HepG2 (cell line): ENCODE measurements around the gene GLDC.

Experiments used
- CTCF ChIP-seq: sonication (generic); formaldehyde crosslinking; IDR thresholded peaks from 2 replicates; pipeline ENCODE4 v1.5.0; 2020; ENCODE audit warnings: mild to moderate bottlenecking, missing genetic modification reagents, moderate library complexity
- MAZ ChIP-seq, 2 experiments: sonication (generic) in 1 of 2; formaldehyde crosslinking in 1 of 2; IDR thresholded peaks; 2 replicates each; pipeline versions ENCODE4 v1.5.0 to v1.6.1; 2012 to 2020; ENCODE audit warnings: low read depth in 2 of 2, mild to moderate bottlenecking in 2 of 2, borderline replicate concordance in 1 of 2, improper control_type of control experiment in 1 of 2, low read length in 1 of 2, missing genetic modification reagents in 1 of 2, moderate library complexity in 1 of 2
- NBN ChIP-seq: fragments of 450-650 bp; conservative IDR thresholded peaks from 2 replicates; pipeline ENCODE4 v1.6.1; 2017
- NFYB ChIP-seq: sonication (generic); formaldehyde crosslinking; IDR thresholded peaks from 2 replicates; pipeline ENCODE4 v1.4.0; 2020; ENCODE audit warnings: missing genetic modification reagents
- NONO ChIP-seq, 2 experiments: fragments of 450-650 bp in 1 of 2; sonication (generic) in 1 of 2; formaldehyde crosslinking in 1 of 2; IDR thresholded peaks in 1 of 2; conservative IDR thresholded peaks in 1 of 2; 2 replicates each; pipeline versions ENCODE4 v1.6.1 to v1.8.0; 2017 to 2022; ENCODE audit warnings: mild to moderate bottlenecking in 1 of 2, missing genetic modification reagents in 1 of 2, moderate library complexity in 1 of 2
- NR2F1 ChIP-seq, 2 experiments: fragments of 450-650 bp in 1 of 2; formaldehyde crosslinking in 1 of 2; IDR thresholded peaks; 2 replicates each; pipeline versions ENCODE4 v1.5.0 to v1.6.1; 2016 to 2020; ENCODE audit warnings: mild to moderate bottlenecking in 1 of 2, missing compliant biosample characterization in 1 of 2, missing genetic modification reagents in 1 of 2, moderate library complexity in 1 of 2
- PRDM4 ChIP-seq: sonication (generic); formaldehyde crosslinking; IDR thresholded peaks from 2 replicates; pipeline ENCODE4 v1.9.0; 2021; ENCODE audit warnings: missing genetic modification reagents, borderline replicate concordance
- RNF2 ChIP-seq: fragments of 450-650 bp; conservative IDR thresholded peaks from 2 replicates; pipeline ENCODE4 v1.6.1; 2016; ENCODE audit warnings: low read depth
- YY1 ChIP-seq: IDR thresholded peaks from 2 replicates; pipeline ENCODE4 v1.6.1; 2011; ENCODE audit warnings: low read length, low read depth, moderate library complexity, mild to moderate bottlenecking; ENCODE audit not compliant: insufficient read depth, insufficient replicate concordance

- TF ChIP-seq CTCF (CRISPR knock-in tag), result no peak
- TF ChIP-seq PRDM4 (CRISPR knock-in tag), result no peak
- no peak for TF ChIP-seq MAZ (IDR thresholded peaks at IDR 0.05; ENCODE audit: borderline replicate concordance, low read depth, low read length)
- TF ChIP-seq MAZ (CRISPR knock-in tag; IDR thresholded peaks at IDR 0.05; ENCODE audit: low read depth), result no peak
- TF ChIP-seq NBN, result no peak
- no peak for TF ChIP-seq NFYB (CRISPR knock-in tag)
- TF ChIP-seq YY1, result no peak
- no peak for TF ChIP-seq NR2F1 (CRISPR knock-in tag; IDR thresholded peaks at IDR 0.05)
- no peak for TF ChIP-seq NONO (IDR thresholded peaks at IDR 0.05)
- TF ChIP-seq NONO (CRISPR knock-in tag; conservative IDR thresholded peaks at IDR 0.05), result no peak
- TF ChIP-seq RNF2, result no peak
Observed at GRCh38 chr9:6549106-6549800, 96.3 kb downstream of the GLDC start.
